ENCODE measurements around the gene CD69.

DNA sequence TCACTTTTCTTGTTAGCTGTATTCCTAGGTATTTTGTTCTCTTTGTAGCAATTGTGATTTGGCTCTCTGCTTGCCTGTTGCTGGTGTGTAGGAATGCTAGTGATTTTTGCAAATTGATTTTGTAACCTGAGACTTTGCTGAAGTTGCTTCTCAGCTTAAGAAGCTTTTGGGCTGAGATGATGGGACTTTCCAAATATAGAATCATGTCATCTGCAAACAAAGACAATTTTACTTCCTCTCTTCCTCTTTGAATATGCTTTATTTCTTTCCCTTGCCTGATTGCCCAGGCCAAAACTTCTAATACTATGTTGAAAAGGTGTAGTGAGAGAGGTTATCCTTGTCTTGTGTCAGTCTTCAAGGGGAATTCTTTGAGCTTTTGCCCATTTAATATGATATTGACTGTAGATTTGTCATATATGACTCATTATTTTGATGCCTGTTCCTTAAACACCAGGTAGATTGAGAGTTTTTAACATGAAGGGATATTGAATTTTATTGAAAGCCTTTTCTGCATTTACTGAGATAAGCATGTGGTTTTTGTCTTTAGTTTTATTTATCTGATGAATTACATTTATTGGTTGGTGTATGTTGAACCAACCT is 54.5 kb downstream of the CD69 start:
- TF ChIP-seq, protein P1, sequence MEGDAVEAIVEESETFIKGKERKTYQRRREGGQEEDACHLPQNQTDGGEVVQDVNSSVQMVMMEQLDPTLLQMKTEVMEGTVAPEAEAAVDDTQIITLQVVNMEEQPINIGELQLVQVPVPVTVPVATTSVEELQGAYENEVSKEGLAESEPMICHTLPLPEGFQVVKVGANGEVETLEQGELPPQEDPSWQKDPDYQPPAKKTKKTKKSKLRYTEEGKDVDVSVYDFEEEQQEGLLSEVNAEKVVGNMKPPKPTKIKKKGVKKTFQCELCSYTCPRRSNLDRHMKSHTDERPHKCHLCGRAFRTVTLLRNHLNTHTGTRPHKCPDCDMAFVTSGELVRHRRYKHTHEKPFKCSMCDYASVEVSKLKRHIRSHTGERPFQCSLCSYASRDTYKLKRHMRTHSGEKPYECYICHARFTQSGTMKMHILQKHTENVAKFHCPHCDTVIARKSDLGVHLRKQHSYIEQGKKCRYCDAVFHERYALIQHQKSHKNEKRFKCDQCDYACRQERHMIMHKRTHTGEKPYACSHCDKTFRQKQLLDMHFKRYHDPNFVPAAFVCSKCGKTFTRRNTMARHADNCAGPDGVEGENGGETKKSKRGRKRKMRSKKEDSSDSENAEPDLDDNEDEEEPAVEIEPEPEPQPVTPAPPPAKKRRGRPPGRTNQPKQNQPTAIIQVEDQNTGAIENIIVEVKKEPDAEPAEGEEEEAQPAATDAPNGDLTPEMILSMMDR (conservative IDR thresholded peaks at IDR 0.05; ENCODE audit: low read length): no peak
- no peak for TF ChIP-seq EZH2phosphoT487 (IDR thresholded peaks at IDR 0.05; ENCODE audit: borderline replicate concordance)
